Upper lobe of right lung (tissue), 1 donor: ENCODE measurements around the gene ERFE. TPM values are rescaled to one million over a fixed set of nuclear protein-coding genes. Genes with fewer than 3 reads are reported as not detected.

Source experiments
- ATAC-seq: fragments of 200-7000 bp; cut with Tn5 transposase; one replicate; pipeline ENCODE4 v1.9.1; 2020; ENCODE audit warnings: mild to moderate bottlenecking, moderate library complexity
- DNase-seq: peaks from one replicate; pipeline ENCODE4 v3.0.0-alpha.2; 2020
- H3K27ac ChIP-seq: fragments of 200-600 bp; one replicate; pipeline ENCODE4 v1.8.0; 2022
- H3K27me3 ChIP-seq: fragments of 200-600 bp; one replicate; pipeline ENCODE4 v1.8.0; 2022; ENCODE audit warnings: mild to moderate bottlenecking
- H3K36me3 ChIP-seq: fragments of 200-600 bp; one replicate; pipeline ENCODE4 v1.8.0; 2022
- H3K4me1 ChIP-seq: fragments of 200-600 bp; one replicate; pipeline ENCODE4 v1.8.0; 2022
- H3K4me3 ChIP-seq: fragments of 200-600 bp; one replicate; pipeline ENCODE4 v1.8.0; 2022; ENCODE audit warnings: mild to moderate bottlenecking
- H3K9me3 ChIP-seq: fragments of 200-600 bp; one replicate; pipeline ENCODE4 v1.8.0; 2022
- intact Hi-C: fragments of 100-400 bp; cut with DNase I; formaldehyde crosslinking; loops from one replicate; pipeline ENCODE4 v1.11.0; 2022
- total RNA-seq: library from RNA; stranded (reverse); fragmentation: NEBNext Ultra II Directional; extraction: Animal tissue kit (Norgen Biotek cat#: 25700); gene quantifications from one replicate; pipeline ENCODE4 v1.2.1, GENCODE V29; 2021
- TF ChIP-seq, protein P1 (sequence below): fragments of 200-600 bp; IDR thresholded peaks from one replicate; pipeline ENCODE4 v1.8.0; 2022; ENCODE audit warnings: antibody characterized with exemption
- donor health status: DM: no; HTN: yes; CAD: no; lungs with severe emphysema.

Gene ERFE
- total RNA-seq, 1 donor from 2014 or later, result not detected

DNA sequence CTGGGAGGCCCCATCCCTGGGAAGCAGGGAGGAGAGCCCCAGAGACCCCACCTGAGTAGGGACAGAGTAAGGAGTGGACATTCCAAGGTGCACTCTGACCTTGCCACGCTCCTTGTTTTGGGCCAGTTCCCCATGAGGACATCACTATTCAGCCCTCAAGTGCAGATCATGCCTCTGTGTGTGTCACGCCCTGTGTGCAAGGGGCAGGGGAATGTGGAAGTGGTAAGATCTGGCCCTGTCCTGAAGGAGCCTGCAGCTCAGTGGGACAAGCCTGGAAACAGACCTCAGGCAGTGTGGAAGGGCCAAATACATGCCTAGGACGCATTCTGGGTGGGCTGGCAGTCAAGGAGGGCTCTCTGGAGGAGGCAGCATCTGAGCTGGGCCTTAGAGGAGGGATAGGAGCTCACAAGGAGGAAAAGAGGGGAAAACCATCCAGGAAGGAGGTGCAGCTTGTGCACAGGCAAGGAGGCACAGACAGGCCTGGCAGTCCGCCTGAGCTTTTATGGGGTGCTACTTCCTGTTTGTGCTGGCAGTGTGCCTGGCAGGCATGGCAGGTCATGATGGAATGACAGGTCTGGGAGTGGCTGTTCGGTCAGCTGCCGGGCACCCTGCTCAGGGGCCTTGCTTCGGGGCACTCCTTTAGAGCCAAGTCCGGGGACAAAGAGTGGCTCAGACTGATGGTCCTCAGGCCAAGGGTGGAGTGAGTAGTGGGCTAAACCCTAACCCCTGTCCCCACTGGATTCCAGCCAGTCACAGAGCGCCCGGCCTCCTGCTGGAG lies 17.0 kb upstream of the ERFE start:
- ATAC-seq, result peak; percentile 61
- DNase-seq, result peak; percentile 83
- TF ChIP-seq, protein P1, sequence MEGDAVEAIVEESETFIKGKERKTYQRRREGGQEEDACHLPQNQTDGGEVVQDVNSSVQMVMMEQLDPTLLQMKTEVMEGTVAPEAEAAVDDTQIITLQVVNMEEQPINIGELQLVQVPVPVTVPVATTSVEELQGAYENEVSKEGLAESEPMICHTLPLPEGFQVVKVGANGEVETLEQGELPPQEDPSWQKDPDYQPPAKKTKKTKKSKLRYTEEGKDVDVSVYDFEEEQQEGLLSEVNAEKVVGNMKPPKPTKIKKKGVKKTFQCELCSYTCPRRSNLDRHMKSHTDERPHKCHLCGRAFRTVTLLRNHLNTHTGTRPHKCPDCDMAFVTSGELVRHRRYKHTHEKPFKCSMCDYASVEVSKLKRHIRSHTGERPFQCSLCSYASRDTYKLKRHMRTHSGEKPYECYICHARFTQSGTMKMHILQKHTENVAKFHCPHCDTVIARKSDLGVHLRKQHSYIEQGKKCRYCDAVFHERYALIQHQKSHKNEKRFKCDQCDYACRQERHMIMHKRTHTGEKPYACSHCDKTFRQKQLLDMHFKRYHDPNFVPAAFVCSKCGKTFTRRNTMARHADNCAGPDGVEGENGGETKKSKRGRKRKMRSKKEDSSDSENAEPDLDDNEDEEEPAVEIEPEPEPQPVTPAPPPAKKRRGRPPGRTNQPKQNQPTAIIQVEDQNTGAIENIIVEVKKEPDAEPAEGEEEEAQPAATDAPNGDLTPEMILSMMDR, result no peak
- intact Hi-C loops, result no loop called here
- Histone ChIP-seq H3K4me3 (no peak overlapping the region), H3K4me1 (peaks cover 5% of the 10 kb centered on the region), H3K27me3 (no peaks in the 10 kb centered on the region), H3K36me3 (no peaks in the 10 kb centered on the region), H3K9me3 (no peaks in the 10 kb centered on the region), H3K27ac (no peak overlapping the region)

DNA sequence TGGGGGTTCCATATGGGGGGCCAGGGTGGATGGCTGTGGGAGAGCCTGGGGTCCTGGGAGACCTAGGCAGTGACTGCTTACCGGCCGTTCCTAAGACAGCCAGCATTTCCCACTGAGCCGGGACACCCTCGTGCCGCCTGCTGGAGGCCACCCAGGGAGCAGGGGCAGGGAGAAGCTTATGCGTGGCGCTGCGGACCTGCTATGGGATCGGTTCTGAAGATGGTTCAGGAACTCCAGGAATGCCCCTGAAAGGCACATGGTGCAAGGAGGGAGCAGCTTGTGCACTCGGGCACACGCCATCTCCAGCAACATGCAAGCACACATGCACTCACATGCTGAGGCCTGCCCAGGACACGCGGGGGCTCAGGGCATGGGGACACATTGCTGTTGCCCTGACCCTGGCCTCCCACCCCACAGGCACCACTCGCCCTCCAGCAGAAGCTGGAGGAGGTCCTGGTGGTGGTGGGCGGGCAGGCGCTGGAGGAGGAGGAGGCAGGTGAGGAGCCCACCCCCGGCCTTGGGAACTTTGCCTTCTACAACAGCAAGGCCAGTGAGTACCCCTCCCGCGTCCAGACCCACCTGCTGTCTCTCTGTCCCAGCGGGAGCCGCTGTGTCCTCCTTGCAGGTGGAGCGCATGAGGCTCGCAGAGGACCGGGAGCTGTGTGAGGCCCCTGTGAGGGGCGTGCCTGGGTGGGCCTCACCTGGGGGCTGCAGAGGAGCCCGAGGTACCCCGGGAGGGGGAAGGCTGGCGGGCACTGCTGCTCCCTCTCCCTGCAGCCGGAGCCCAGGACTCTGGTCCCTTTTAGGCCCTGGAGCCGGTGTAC lies 16.2 kb upstream of the ERFE start:
- H3K4me1 ChIP-seq, result peaks cover 2% of the 10 kb centered on the region
- DNase-seq, result no peak
- no peaks in the 10 kb centered on the region for H3K27me3 ChIP-seq
- no peaks in the 10 kb centered on the region for H3K36me3 ChIP-seq
- TF ChIP-seq, protein P1, result no peak
- intact Hi-C loops, result no loop called here
- ATAC-seq, result no peak
- no peaks in the 10 kb centered on the region for H3K9me3 ChIP-seq
- no peak overlapping the region for H3K4me3 ChIP-seq
- H3K27ac ChIP-seq, result no peak overlapping the region

DNA sequence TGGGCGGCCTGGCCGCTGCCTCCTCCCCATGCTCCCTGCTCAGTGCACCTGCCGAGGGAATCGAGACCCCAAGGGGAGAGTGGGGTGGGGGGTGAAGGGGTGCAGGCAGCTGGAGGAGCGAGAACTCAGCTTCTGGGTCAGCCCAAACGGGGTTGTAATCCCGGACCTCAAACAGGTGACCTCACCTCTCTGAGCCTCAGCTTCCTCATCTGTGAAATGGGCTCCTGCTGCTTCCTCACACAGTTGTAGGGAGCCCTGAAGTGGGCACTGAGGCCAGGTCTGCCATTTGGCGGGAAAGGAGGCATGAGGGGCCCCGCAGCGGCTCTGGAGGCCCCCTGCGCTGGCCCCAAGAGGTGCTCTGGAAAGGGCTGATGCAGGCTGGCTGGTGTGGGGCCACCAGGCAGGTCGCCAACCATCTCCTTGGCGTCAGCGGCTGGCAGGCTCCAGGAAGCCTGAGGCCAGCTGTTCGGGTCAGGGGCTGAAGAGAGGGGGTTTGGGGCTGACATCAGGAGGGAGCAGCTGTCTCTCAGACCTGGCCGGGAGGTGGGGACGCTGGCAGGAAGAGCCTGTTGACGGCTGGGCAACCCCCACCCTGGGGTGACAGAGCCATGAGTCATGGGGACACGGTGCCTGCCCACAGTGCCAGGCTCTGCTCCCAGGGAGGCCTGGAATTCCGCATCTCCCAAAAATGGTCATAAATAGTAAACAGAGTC lies 15.4 kb upstream of the ERFE start:
- no peaks in the 10 kb centered on the region for H3K4me1 ChIP-seq
- no peak for ATAC-seq
- H3K36me3 ChIP-seq, result no peaks in the 10 kb centered on the region
- H3K9me3 ChIP-seq, result no peaks in the 10 kb centered on the region
- no peaks in the 10 kb centered on the region for H3K27me3 ChIP-seq
- H3K27ac ChIP-seq, result no peak overlapping the region
- DNase-seq, result no peak
- TF ChIP-seq, protein P1, result no peak
- intact Hi-C loops, result no loop called here
- no peak overlapping the region for H3K4me3 ChIP-seq

DNA sequence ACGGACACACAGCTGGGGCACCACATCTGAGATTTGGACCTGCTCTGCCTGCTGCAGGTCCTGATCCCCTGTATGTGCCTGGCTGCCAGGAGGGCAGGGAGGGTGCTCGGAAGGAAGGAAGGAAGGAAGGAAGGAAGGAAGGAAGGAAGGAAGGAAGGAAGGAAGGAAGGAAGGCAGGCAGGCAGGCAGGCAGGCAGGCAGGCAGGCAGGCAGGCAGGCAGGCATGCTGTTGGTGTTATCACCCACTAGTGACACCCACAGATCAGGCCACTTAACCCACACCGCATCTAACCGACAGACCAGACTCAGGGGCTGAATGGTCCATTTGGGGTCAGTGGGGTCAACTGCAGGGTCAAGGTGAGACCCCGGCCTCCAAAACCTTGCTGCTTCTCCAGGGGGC lies 14.5 kb upstream of the ERFE start:
- no peaks in the 10 kb centered on the region for H3K4me1 ChIP-seq

DNA sequence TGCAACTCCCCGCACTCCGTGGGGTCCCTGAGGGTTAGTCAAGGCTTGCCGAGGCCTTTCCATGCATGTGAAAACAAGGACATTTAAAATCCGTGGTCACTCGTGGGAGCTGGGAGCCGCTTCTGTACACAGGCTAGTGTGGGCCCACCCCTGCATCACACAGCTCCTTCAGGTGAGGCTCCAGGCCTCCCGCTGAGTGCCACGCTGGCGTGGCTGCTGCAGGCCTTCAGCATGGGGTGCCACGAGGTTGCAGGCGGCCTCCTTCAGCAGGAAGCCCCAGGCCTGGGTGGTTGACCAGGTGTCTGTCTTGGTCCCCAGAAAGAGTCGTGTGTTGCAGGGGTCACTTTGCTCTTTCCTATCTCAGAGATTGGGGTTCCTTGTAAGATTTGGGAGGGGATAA lies 13.7 kb upstream of the ERFE start:
- H3K27me3 ChIP-seq, result no peaks in the 10 kb centered on the region
- ATAC-seq, result no peak
- no peak overlapping the region for H3K4me3 ChIP-seq
- no peaks in the 10 kb centered on the region for H3K4me1 ChIP-seq
- no peaks in the 10 kb centered on the region for H3K9me3 ChIP-seq
- H3K36me3 ChIP-seq, result no peaks in the 10 kb centered on the region
- no peak overlapping the region for H3K27ac ChIP-seq
- no peak for DNase-seq
- TF ChIP-seq, protein P1, result no peak
- intact Hi-C loops, result no loop called here

More for the DNA sequence above, 14.5 kb upstream of the ERFE start:
- TF ChIP-seq, protein P1, result no peak
- no peaks in the 10 kb centered on the region for H3K9me3 ChIP-seq
- DNase-seq (no peak), ATAC-seq (no peak)
- no peaks in the 10 kb centered on the region for H3K27me3 ChIP-seq
- H3K27ac ChIP-seq, result no peak overlapping the region
- H3K4me3 ChIP-seq, result no peak overlapping the region
- no peaks in the 10 kb centered on the region for H3K36me3 ChIP-seq
- intact Hi-C loops, result no loop called here
